Vagina (tissue), 2 donors: ENCODE data around the gene KNL1. TPM values are rescaled to one million over a fixed set of nuclear protein-coding genes. Genes with fewer than 3 reads are reported as not detected.

Source experiments
- DNase-seq, 2 donors: peaks; one replicate each; pipeline ENCODE4 v3.0.0-alpha.2; 2017; ENCODE audit errors: extremely low spot score in 2 of 2
- H3K27ac ChIP-seq: fragments of 200-600 bp; sonication (generic); one replicate; pipeline ENCODE4 v1.5.1; 2019
- H3K27me3 ChIP-seq: fragments of 200-600 bp; sonication (generic); one replicate; pipeline ENCODE4 v1.5.1; 2019
- H3K36me3 ChIP-seq, 2 donors: fragments of 200-600 bp; sonication (generic); one replicate each; pipeline ENCODE4 v1.5.1; 2017 to 2019
- H3K4me1 ChIP-seq: fragments of 200-600 bp; sonication (generic); one replicate; pipeline ENCODE4 v1.5.1; 2019
- H3K4me3 ChIP-seq, 2 donors: fragments of 200-600 bp; sonication (generic); 1 replicate in 1 of 2; 2 replicates in 1 of 2; pipeline ENCODE4 v1.5.1; 2016 to 2019
- H3K9me3 ChIP-seq: fragments of 200-600 bp; sonication (generic); one replicate; pipeline ENCODE4 v1.5.1; 2019
- POLR2A ChIP-seq, 2 donors: fragments of 450-650 bp; IDR thresholded peaks; one replicate each; pipeline ENCODE4 v1.6.1; 2017; ENCODE audit warnings: antibody characterized with exemption in 2 of 2, mild to moderate bottlenecking in 2 of 2, moderate library complexity in 2 of 2
- POLR2AphosphoS5 ChIP-seq, 2 donors: sonication (generic); formaldehyde crosslinking; IDR thresholded peaks; one replicate each; pipeline ENCODE4 v1.9.0; 2017; ENCODE audit warnings: antibody characterized with exemption in 2 of 2, mild to moderate bottlenecking in 2 of 2, low read depth in 1 of 2; ENCODE audit not compliant: insufficient read depth in 1 of 2
- intact Hi-C: fragments of 100-400 bp; cut with DNase I; formaldehyde crosslinking; loops from one replicate; pipeline ENCODE4 v1.15.1; 2023
- total RNA-seq: library from RNA; depleted of rRNA; stranded (reverse); fragments of >200 nt; gene quantifications from one replicate; pipeline ENCODE4 v1.2.3, GENCODE V29; 2016
- TF ChIP-seq, protein P1 (sequence below), 3 experiments: fragments of 450-650 bp in 2 of 3; fragments of 200-600 bp in 1 of 3; sonication (generic) in 1 of 3; IDR thresholded peaks; one replicate each; pipeline ENCODE4 v1.5.1; 2017 to 2019; ENCODE audit warnings: antibody characterized with exemption in 3 of 3, mild to moderate bottlenecking in 2 of 3, moderate library complexity in 2 of 3

KNL1 gene
- total RNA-seq, 1 donor from 2014 or later, result 3.4 TPM

DNA sequence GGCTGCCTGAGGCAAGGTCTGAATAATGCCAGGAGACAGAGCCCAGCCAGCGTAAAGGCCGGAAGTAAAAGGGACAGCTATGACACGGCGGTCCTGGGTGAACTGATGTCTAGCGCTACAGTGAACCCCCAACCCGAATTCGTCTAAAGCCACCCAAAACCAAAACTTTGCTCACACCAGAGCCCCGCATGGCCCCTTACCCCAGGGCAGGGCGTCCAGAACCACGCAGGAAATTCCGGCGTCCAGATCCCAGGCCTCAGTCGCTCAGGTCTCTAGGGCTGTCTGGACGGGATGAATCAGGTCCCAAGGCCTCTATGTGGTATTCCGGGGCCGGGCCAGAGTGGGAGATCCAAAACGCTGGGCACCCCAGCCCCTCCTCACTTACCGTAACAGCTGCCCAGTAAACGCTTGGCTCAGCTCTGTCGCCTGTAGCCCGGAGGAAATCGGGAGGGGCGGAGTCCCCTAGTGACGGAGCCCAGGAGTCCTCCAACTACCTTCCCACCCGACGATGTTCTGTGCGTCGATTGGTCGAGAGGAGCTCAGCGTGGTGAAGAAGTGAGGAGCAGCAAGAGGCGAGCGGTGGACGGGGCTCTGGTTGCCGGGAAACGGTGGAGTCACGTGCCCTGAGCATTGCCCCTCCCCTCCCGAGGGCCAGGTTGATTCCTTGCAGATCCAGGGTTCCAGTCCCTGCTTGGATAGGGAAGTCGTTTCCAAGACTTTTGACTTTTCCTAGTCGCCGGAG, 29.3 kb upstream of the KNL1 start, which contains the start of gene CCDC32:
TSS of gene CCDC32 (minus strand) at position 452 of the 742 bp plus-strand sequence. CDS start 2,027 bp downstream, outside the sequence.
- Histone ChIP-seq H3K4me1 (peaks cover under 1% of the 10 kb centered on the region), H3K4me3 (peak within 1 kb of the TSS; percentile 58 to 77), H3K9me3 (no peaks in the 10 kb centered on the region), H3K27ac (peak within 1 kb of the TSS; percentile 87), H3K27me3 (no peaks in the 10 kb centered on the region), H3K36me3 (no peaks in the 10 kb centered on the region)
- intact Hi-C loops, result no loop called here
- TF ChIP-seq, protein P1, sequence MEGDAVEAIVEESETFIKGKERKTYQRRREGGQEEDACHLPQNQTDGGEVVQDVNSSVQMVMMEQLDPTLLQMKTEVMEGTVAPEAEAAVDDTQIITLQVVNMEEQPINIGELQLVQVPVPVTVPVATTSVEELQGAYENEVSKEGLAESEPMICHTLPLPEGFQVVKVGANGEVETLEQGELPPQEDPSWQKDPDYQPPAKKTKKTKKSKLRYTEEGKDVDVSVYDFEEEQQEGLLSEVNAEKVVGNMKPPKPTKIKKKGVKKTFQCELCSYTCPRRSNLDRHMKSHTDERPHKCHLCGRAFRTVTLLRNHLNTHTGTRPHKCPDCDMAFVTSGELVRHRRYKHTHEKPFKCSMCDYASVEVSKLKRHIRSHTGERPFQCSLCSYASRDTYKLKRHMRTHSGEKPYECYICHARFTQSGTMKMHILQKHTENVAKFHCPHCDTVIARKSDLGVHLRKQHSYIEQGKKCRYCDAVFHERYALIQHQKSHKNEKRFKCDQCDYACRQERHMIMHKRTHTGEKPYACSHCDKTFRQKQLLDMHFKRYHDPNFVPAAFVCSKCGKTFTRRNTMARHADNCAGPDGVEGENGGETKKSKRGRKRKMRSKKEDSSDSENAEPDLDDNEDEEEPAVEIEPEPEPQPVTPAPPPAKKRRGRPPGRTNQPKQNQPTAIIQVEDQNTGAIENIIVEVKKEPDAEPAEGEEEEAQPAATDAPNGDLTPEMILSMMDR (IDR thresholded peaks at IDR 0.05), result no peak
- peak in 1 of 2 donors; percentile 57 for TF ChIP-seq POLR2A (IDR thresholded peaks at IDR 0.05)
- peak; percentile 84 to 93 for TF ChIP-seq POLR2AphosphoS5 (IDR thresholded peaks at IDR 0.05; ENCODE audit: insufficient read depth in 1 of 2, low read depth in 1 of 2)
- peak; percentile 100 for DNase-seq

DNA sequence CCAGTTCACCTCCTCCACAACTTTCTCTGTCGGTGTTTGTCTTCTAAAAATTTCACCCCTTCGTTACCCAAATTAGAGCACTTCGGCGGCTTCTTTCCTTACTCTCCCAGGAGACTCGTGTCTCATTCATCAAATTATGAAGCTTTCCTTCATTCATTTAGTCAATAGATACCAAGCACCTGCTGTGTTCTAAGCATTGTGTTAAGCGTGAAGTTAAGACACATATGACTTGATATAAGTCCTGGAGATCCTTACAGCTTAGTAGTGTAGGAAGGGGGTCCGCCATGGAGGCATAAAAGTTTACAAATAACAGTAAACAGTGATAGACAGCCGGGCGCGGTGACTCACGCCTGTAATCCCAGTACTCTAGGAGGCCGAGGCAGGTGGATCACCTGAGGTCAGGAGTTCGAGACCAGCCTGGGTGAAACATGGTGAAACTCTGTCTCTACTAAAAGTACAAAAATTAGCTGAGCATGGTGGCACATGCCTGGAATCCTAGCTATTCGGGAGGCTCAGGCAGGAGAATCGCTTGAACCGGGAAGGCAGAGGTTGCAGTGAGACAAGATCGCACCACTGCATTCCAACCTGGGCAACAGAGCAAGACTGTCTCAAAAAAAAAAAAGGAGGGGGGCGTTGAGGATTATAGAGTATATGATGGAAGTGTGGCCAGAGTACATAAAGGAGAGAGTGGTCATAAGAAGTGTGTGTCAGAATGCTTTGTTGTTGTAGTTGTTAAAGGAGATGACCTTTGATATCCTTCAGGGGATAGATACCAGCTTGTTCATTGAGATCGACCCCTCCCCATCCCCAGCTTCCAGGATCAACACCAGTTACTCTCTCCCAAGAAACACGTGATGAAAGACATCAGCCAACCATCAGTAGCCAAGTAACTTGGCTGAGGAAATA, 28.5 kb upstream of the KNL1 start:
- Histone ChIP-seq H3K36me3 (no peaks in the 10 kb centered on the region), H3K9me3 (no peaks in the 10 kb centered on the region), H3K4me1 (peaks cover 8% of the 10 kb centered on the region), H3K27ac (peak overlapping the region; percentile 74), H3K27me3 (no peaks in the 10 kb centered on the region), H3K4me3 (peak overlapping the region; percentile 58 to 77)
- TF ChIP-seq POLR2A (IDR thresholded peaks at IDR 0.05) (no peak), POLR2AphosphoS5 (IDR thresholded peaks at IDR 0.05; ENCODE audit: insufficient read depth in 1 of 2, low read depth in 1 of 2) (no peak)
- TF ChIP-seq, protein P1 (IDR thresholded peaks at IDR 0.05), result no peak
- intact Hi-C loops, result loop anchor here (1.0 kb wide), 1 partner anchor 27 kb away; no protein-coding TSS in a partner anchor
- no peak for DNase-seq

DNA sequence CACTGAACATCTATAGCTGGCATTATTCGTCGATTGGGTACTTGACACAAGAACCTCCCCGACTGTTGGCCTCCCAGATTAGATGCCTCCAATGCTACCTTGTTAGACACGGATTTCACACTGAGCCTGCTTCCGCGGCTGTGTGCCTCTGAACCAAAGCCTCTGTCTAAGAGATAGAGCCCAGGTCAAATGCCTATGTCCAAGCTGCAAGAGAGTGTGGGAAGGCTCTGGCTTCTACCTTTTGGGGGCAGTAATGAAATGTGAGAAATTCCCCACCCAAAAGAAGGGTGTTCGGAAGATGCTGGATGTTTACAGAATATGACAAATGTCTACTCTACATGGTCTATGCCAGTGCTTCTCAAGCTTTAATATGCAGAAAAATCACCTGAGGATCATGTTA, 26.9 kb upstream of the KNL1 start:
- Histone ChIP-seq H3K27me3 (no peaks in the 10 kb centered on the region), H3K27ac (no peak overlapping the region), H3K36me3 (peaks cover 0 to 6% of the 10 kb centered on the region in 2 donors), H3K4me1 (peaks cover 12% of the 10 kb centered on the region), H3K4me3 (no peak overlapping the region), H3K9me3 (no peaks in the 10 kb centered on the region)
- DNase-seq, result no peak
- intact Hi-C loops, result no loop called here
- TF ChIP-seq POLR2A (IDR thresholded peaks at IDR 0.05), result no peak
- TF ChIP-seq POLR2AphosphoS5 (IDR thresholded peaks at IDR 0.05; ENCODE audit: insufficient read depth in 1 of 2, low read depth in 1 of 2), result no peak
- TF ChIP-seq, protein P1 (IDR thresholded peaks at IDR 0.05), result no peak

DNA sequence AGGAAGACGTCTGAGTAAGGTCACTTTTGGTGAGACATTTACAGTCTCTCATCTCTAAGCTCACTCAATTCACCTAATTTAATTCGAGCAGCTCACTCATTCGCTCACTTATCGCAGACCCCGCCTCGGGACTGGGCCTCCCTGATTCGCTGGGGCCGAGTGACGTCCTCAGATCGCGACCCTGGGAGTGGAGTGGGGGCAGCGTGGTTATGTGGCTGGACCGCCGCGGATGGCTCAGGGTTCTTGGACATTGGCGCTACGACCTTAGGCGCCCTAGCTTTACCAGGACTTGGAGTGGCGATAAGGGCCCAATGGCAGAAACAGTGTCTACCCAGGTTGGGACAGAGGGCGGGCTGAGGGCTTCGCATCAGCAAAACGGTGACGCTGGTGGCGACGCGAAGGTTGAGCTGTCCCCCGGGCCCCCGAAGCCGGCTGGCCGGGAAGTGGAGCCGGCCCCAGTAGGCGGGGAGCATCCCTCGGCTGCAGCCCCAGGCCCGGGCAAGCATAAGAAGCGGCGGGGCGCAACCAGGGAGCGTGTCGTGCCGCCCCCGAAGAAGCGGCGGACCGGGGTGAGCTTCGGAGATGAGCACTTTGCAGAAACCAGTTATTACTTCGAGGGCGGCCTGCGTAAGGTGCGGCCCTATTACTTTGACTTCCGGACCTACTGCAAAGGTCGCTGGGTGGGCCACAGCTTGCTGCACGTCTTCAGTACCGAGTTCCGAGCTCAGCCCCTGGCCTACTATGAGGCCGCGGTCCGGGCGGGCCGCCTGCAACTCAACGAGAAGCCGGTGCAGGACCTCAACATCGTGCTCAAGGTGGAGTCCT, 24.7 kb upstream of the KNL1 start, which contains the start of gene RPUSD2:
TSS of gene RPUSD2 (plus strand) at position 171 of the 825 bp plus-strand sequence. CDS start at position 210, 39 bp downstream.
- Histone ChIP-seq H3K36me3 (peaks cover 0 to 19% of the 10 kb centered on the region in 2 donors), H3K9me3 (no peaks in the 10 kb centered on the region), H3K4me3 (peak within 1 kb of the TSS; percentile 68 to 80), H3K27ac (peak within 1 kb of the TSS; percentile 79), H3K27me3 (no peaks in the 10 kb centered on the region), H3K4me1 (peaks cover 12% of the 10 kb centered on the region)
- peak in 1 of 2 donors; percentile 94 for DNase-seq
- intact Hi-C loops, result no loop called here
- TF ChIP-seq POLR2AphosphoS5 (IDR thresholded peaks at IDR 0.05; ENCODE audit: insufficient read depth in 1 of 2, low read depth in 1 of 2), result peak; percentile 94 to 95
- peak in 1 of 2 donors; percentile 43 for TF ChIP-seq POLR2A (IDR thresholded peaks at IDR 0.05)
- TF ChIP-seq, protein P1 (IDR thresholded peaks at IDR 0.05), result no peak
